ENCODE measurements around the gene PIGL.
"Not testable (repeated sequence)": the region's sequence is repeated elsewhere in the genome, so short reads cannot be mapped to it uniquely, and the experiment has no call there.

GRCh38 chr17:16194307-16194835 lies 22.6 kb upstream of the PIGL start:
- TF ChIP-seq CTCF (IDR thresholded peaks at IDR 0.05; ENCODE audit: borderline replicate concordance, extremely low read depth, low read length, poor library complexity, severe bottlenecking); EZH2 (IDR thresholded peaks at IDR 0.05; ENCODE audit: borderline replicate concordance, low read depth, low read length, severe bottlenecking): not testable (repeated sequence)
